ENCODE results near the gene AURKAIP1.
"Not testable (repeated sequence)": the region's sequence is repeated elsewhere in the genome, so short reads cannot be mapped to it uniquely, and the experiment has no call there.

The AURKAIP1 gene

DNA sequence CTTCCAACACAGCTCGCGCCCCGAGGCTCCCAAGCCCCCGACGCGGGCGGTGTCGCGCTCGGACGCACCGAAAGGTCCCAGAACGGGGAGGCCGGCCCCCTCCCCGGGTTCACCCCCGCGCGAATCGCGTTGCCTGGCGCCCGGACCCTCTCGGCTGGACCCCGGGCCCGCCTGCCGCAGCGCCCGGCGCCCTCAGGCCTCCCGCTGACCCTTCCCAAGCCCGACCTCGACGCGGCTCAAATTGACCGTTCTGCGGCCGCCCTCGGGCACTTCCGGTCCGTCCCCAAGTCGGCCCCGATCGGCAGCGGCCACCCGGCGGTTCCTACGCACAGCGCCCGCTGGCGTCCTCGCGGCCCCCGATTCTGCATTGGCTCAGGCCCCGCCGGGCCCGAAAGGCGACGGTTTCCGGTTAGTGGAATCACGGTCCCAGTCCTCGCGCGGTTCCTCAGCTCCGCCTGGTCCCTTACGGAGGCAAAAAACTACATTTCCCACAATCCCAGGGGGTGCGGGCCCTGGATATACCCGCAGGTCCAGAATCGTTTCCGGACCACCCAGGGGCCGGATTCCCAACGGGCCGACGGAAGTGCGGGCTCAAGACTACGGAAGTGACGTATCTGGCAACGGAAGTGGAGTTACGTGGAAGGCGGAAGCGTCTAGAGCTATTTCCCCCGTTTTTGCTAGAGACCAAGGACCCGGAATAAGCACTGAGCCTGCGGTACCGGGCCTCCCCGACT lies at the start of gene AURKAIP1:
Gene AURKAIP1 (minus strand): TSS at position 279 of the 734 bp plus-strand sequence. CDS start 451 bp downstream, outside the sequence.
- peak; percentile 91 for DNase-seq (ENCODE audit: low read depth, low spot score)

DNA sequence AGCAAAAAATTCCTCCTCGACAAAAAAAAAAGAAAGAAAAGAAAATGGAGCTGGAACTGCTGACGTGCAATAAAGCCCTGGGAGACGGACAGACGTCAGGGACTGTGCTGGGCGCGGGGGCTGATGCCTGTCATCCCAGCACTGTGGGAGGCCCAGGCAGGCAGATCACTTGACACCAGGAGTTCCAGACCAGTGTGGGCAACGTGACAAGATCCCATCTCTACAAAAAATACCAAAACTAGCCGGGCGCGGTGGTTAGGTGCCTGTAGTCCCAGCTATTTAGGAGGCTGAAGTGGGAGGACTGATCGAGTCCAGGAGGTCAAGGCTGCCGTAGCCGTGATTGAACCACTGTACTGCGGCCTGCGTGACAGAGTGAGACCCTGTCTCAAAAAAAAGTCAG lies 49.7 kb upstream of the AURKAIP1 start:
- DNase-seq (ENCODE audit: low read depth, low spot score) = no peak

- no peak for DNase-seq (ENCODE audit: low read depth, low spot score)
Measured at GRCh38 chr1:1423245-1423597, 48.2 kb upstream of the AURKAIP1 start.

GRCh38 chr1:1422465-1423244 lies 47.6 kb upstream of the AURKAIP1 start:
- no peak for DNase-seq (ENCODE audit: low read depth, low spot score)

DNA sequence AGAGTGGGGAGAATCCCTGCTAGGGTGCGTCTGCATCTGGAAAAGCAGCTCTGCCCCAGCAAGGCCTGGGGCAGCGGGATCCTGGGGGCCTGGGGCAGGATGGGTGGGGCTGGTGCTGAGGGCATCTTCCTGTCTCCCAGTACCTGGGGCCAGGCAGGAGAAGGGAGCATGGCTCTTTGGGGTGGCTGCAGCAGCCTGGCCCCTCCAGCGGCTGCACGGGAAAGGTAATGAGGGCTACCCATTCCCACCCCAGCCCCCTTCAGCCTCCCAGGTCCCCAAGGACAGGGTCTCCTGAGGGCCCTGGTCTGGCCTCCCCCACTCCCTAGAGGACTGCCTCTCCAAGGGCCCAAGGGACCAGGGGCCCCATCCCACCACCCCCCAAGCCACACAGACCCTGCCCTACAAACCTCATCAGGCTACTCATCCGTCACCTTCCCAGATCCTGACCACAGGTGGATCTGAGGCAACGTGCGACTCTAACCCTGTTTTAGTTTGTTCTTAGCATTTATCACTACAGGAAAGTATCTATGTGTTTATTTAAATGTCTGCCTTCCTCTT lies 47.0 kb upstream of the AURKAIP1 start:
- DNase-seq (ENCODE audit: low read depth, low spot score) = no peak

- DNase-seq (ENCODE audit: low read depth, low spot score) = no peak
Measured at GRCh38 chr1:1421147-1421906, 46.3 kb upstream of the AURKAIP1 start, which contains the start of gene ANKRD65. ANKRD65 (minus strand) TSS chr1:1421276; CDS start chr1:1421005, 271 bp downstream.

DNA sequence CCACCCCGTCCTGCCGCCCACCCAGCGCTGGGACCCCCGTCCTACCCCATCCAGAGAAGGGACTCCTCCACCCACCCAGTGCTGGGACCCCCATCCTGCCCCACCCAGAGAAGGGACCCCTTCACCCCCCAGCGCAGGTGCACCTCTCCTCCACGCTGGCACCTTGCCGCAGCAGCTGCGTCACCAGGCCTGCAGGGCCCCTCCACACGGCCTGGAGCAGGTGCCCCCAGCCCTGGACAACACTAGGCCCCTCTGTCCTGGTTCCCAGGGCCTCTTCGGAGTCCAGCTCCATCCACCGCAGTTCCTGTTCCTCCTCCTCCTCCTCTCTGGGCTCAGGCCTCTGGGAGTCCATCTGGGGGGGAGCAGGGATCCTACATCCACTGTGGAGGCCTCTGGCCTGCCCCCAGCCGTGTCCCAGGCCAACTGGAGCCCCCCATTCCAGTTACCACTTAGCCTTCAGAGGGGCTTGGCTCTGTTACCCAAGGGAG lies 45.7 kb upstream of the AURKAIP1 start:
- no peak for DNase-seq (ENCODE audit: low read depth, low spot score)

- DNase-seq (ENCODE audit: low read depth, low spot score) = no peak
Measured at GRCh38 chr1:1419813-1420653, 45.0 kb upstream of the AURKAIP1 start.

DNA sequence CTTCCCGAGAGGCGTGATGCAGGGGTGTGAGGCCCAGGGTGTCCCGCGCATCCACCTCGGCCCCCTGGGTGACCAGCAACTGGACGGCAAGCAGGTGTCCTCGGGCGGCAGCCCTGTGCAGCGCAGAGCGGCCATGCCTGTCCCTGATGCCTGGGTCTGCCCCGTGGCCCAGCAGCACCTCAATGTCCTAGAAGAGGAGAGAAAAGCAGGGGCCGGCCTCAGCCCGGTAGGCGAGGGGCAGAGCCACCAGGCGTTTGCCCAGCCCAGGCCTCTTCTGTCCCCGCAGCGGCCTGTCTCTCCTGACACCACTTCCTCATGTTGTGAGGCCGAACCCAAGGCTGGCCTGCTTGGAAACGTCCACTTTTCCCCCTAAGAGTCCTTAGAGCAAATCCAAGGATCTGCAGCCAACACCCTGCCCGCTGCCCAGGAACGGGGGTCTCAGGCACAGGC lies 44.4 kb upstream of the AURKAIP1 start:
- no peak for DNase-seq (ENCODE audit: low read depth, low spot score)

GRCh38 chr1:1418464-1419362 lies 43.7 kb upstream of the AURKAIP1 start:
- DNase-seq (ENCODE audit: low read depth, low spot score) = no peak

DNA sequence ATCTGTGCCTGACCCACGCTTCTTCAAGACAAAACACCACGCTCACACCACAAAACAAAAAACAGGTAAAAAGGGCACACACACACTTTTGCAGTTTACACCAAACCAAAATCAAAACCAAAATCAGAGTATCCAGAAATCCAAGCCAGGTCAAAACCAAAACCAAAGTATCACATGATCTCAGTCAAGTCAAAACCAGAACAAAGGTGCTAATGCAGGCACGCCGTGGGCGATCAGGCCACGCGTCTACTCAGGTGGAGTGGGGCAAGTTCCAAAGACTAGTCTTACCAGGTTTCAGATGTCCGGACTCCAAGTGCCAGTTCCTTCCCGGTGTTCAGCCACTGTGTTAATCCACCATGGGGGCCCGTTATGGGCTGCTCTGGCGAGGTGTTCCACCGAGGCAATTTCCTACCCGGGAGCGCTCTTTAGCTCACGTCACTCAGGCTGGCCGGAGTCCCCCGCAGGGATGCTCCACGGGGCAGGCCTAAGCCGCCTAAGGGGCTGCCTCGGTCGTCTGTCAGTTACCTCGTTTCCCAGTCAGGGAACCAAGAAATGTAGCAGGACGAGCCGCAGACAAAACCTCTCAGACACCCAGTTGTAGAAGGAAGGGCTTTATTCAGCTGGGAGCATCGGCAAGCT lies 42.9 kb upstream of the AURKAIP1 start:
- DNase-seq (ENCODE audit: low read depth, low spot score) = not testable (repeated sequence)

DNA sequence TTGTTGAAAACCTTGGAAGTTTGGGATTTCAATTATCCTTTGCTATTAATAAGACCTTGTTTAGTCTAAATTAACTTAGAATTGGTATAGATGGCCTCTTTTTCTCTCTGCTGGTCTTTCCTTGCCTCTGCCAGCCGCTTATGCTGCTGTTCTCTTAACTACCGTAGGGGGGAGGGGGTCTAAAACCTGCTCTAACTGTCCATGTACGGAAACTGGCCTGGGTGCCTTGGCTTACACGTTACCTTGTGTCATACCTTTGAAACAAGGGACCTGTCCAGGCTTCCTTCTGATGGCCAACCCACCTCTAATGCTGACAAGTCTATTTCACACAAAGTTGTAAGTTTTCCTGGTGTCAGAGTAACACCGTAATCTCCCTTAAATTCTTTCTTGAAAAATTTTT lies 42.4 kb upstream of the AURKAIP1 start:
- not testable (repeated sequence) for DNase-seq (ENCODE audit: low read depth, low spot score)

GRCh38 chr1:1415751-1416150 lies 40.7 kb upstream of the AURKAIP1 start:
- DNase-seq (ENCODE audit: low read depth, low spot score) = no peak

DNA sequence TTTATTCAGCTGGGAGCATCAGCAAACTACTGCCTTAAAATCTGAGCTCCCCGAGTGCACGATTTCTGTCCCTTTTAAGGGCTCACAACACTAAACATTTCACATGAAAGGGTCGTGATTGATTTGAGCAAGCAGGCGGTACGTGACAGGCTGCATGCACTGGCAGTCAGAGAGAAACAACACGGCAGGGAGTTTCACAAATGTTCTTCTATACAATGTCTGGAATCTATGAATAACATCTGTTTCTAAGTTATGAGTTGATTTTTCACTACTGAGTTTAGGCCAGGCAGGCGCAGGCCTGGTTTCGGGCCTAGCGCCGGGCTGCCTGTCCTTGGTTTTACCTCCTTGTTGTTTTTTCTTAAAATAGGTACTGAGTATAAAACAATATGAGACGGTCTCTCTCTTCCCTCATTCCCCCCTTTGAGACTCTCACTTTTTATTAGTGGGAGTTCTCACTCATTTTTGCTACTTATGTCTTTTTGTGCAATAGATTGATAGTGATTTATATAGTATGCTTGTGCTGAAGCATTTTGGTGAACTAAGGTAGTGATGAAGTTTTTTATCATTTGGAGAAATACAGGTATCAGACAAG lies 37.4 kb upstream of the AURKAIP1 start:
- not testable (repeated sequence) for DNase-seq (ENCODE audit: low read depth, low spot score)

- DNase-seq (ENCODE audit: low read depth, low spot score) = no peak
Measured at GRCh38 chr1:1411626-1412025, 36.6 kb upstream of the AURKAIP1 start.

DNA sequence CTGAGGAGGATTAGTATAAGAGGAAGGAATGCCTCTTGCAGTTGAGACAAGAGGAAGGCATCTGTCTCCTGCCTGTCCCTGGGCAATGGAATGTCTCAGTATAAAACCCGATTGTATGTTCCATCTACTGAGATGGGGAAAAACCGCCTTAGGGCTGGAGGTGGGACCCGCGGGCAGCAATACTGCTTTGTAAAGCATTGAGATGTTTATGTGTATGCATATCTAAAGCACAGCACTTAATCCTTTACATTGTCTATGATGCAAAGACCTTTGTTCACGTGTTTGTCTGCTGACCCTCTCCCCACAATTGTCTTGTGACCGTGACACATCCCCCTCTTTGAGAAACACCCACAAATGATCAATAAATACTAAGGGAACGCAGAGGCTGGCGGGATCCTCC lies 35.2 kb upstream of the AURKAIP1 start:
- not testable (repeated sequence) for DNase-seq (ENCODE audit: low read depth, low spot score)

GRCh38 chr1:1407636-1408318 lies 32.8 kb upstream of the AURKAIP1 start:
- no peak for DNase-seq (ENCODE audit: low read depth, low spot score)
